Activated B cell treated with CpG ODN at 0.5 μM for 24 hours (primary cell): ENCODE measurements around the gene JRKL. TPM values are rescaled to one million over a fixed set of nuclear protein-coding genes. Genes with fewer than 3 reads are reported as not detected.

Experiments
- ATAC-seq: fragments of 200-7000 bp; cut with Tn5 transposase; one replicate; pipeline ENCODE4 v1.10.0; 2021; ENCODE audit warnings: low read depth, mild to moderate bottlenecking, moderate library complexity
- CTCF ChIA-PET: fragments of 350-600 bp; sonication (Branson Sonifier 250); formaldehyde crosslinking; loops from one replicate; lab custom pipeline; 2021; ENCODE audit warnings: antibody characterized with exemption; lab: Charles Lee
- POLR2A ChIA-PET: fragments of 350-600 bp; sonication (Branson Sonifier 250); formaldehyde crosslinking; loops from one replicate; lab custom pipeline; 2021; ENCODE audit warnings: antibody characterized with exemption; lab: Charles Lee
- DNase-seq: peaks from one replicate; pipeline ENCODE4 v3.0.0; 2022
- H3K27ac Mint-ChIP-seq: one replicate; pipeline ENCODE4 v1.8.0; 2020; ENCODE audit warnings: mixed read lengths
- H3K27me3 Mint-ChIP-seq: one replicate; pipeline ENCODE4 v1.8.0; 2021; ENCODE audit warnings: mixed read lengths
- H3K36me3 Mint-ChIP-seq: one replicate; pipeline ENCODE4 v1.8.0; 2021; ENCODE audit warnings: low read depth, mixed read lengths
- H3K4me1 Mint-ChIP-seq: one replicate; pipeline ENCODE4 v1.8.0; 2021; ENCODE audit warnings: mixed read lengths
- H3K4me3 Mint-ChIP-seq: one replicate; pipeline ENCODE4 v1.8.0; 2020; ENCODE audit warnings: mild to moderate bottlenecking, mixed read lengths
- H3K9me3 Mint-ChIP-seq: one replicate; pipeline ENCODE4 v1.8.0; 2020; ENCODE audit warnings: mixed read lengths
- intact Hi-C: fragments of 100-400 bp; cut with micrococcal nuclease; formaldehyde crosslinking; loops from one replicate; pipeline ENCODE4 v1.15.1; 2024
- total RNA-seq: library from RNA; stranded (reverse); gene quantifications from 2 replicates; pipeline ENCODE4 v1.2.3, GENCODE V29; 2022
- TF ChIP-seq, protein P1 (sequence below): fragments of 200-600 bp; IDR thresholded peaks from one replicate; pipeline ENCODE4 v1.8.0; 2022; ENCODE audit warnings: antibody characterized with exemption, mild to moderate bottlenecking

Gene JRKL
- total RNA-seq, 1 donor from 2014 or later = 9.8 TPM

DNA sequence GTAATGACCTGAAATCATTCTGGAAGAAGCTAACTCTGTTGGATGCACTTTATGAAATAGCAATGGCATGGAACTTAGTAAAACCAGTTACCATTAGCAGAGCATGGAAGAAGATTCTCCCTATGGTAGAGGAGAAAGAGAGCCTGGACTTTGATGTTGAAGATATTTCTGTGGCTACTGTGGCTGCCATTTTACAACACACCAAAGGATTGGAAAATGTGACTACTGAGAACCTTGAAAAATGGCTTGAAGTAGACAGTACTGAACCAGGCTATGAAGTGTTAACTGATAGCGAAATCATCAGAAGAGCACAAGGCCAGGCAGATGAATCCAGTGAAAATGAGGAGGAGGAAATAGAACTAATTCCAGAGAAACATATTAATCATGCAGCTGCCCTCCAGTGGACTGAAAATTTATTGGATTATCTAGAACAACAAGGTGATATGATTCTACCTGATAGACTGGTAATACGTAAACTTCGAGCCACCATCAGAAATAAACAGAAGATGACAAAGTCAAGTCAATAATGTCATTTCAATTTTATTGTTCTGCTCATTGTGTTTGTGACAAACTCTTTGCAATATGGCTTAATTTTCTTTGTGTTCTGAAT is 2.0 kb downstream of the JRKL start:
- peaks cover 29% of the 10 kb centered on the region for H3K36me3 Mint-ChIP-seq

DNA sequence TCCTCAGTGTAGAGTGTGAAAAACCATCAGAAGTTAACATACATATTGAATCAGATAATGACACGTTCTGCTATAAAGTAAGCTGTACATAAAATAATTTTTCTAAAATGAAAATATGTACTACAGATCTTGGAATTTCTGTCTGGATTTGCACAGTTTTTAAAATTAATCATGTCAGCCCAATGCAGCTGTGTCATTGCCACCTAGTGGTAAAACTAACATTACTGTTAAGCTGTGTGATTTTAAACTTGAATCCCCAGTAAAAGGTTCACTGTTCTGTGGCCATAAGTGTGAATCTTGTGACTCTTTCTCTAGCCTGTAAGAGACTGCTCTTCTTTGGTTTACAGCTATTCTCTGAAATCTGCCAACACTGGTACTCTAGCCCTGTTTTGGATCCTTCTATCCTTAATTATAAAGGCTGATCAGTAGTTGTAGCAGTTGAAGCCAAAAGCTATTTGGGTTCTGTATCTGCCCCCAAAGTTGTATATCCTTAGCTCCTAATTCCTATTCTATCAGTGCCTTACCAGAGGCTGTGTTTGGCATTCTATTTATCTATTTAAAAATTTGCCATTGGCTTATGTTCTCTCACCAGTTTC is 4.0 kb downstream of the JRKL start:
- Mint-ChIP-seq H3K4me1 (peaks cover 17% of the 10 kb centered on the region), H3K27ac (no peak overlapping the region), H3K27me3 (peaks cover 2% of the 10 kb centered on the region), H3K36me3 (peaks cover 19% of the 10 kb centered on the region), H3K9me3 (no peaks in the 10 kb centered on the region), H3K4me3 (no peak overlapping the region)
- intact Hi-C loops = loop anchor here (1.0 to 10.0 kb wide), 9 partner anchors 152 to 1899 kb away; partner anchors contain the start of genes ANKRD49, MRE11 and SRSF8
- DNase-seq (no peak), ATAC-seq (no peak)
- ChIA-PET CTCF (interaction anchor here (0.6 to 4.7 kb wide), 34 partner anchors 8 to 569 kb away, joined by 3 to 72 read pairs (median 4); partner anchors contain the start of gene MAML2), POLR2A (no interaction called here)
- TF ChIP-seq, protein P1, sequence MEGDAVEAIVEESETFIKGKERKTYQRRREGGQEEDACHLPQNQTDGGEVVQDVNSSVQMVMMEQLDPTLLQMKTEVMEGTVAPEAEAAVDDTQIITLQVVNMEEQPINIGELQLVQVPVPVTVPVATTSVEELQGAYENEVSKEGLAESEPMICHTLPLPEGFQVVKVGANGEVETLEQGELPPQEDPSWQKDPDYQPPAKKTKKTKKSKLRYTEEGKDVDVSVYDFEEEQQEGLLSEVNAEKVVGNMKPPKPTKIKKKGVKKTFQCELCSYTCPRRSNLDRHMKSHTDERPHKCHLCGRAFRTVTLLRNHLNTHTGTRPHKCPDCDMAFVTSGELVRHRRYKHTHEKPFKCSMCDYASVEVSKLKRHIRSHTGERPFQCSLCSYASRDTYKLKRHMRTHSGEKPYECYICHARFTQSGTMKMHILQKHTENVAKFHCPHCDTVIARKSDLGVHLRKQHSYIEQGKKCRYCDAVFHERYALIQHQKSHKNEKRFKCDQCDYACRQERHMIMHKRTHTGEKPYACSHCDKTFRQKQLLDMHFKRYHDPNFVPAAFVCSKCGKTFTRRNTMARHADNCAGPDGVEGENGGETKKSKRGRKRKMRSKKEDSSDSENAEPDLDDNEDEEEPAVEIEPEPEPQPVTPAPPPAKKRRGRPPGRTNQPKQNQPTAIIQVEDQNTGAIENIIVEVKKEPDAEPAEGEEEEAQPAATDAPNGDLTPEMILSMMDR = peak; percentile 89

More for the DNA sequence above, 2.0 kb downstream of the JRKL start:
- Mint-ChIP-seq H3K27ac (no peak overlapping the region), H3K27me3 (no peaks in the 10 kb centered on the region), H3K4me3 (no peak overlapping the region), H3K4me1 (peaks cover 33% of the 10 kb centered on the region), H3K9me3 (no peaks in the 10 kb centered on the region)
- ChIA-PET POLR2A (interaction anchor here (0.5 kb wide), 1 partner anchor 149 kb away, joined by 3 read pairs; no protein-coding TSS in a partner anchor), CTCF (interaction anchor here (2.7 to 4.7 kb wide), 2 partner anchors 49 to 555 kb away, joined by 20 to 72 read pairs; partner anchors contain the start of gene MAML2)
- DNase-seq (no peak), ATAC-seq (no peak)
- intact Hi-C loops = loop anchor here (2.0 to 10.0 kb wide), 4 partner anchors 150 to 1897 kb away; partner anchors contain the start of genes ANKRD49, MRE11 and SRSF8
- TF ChIP-seq, protein P1 = no peak

DNA sequence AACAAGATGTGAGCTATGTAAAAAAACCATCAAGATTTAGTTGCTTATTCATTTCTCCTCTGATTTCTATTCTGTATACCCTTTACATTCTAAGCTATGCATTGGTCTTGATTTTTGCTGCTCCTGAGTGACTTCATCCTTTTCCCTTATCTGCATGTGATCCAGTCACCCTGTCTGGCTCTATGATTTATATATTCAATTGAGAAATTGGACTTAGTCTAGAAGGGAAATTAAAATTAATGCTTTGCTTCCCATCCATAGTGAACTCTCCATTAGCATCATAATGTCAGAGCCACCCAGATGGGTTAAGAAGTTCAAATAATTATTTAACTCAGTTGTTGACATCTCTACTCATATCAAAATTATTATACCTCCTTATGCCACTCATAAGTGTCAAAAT is 5.0 kb downstream of the JRKL start:
- Mint-ChIP-seq H3K27ac (no peak overlapping the region), H3K4me3 (no peak overlapping the region), H3K9me3 (no peaks in the 10 kb centered on the region), H3K4me1 (peaks cover 16% of the 10 kb centered on the region), H3K36me3 (peaks cover 14% of the 10 kb centered on the region), H3K27me3 (peaks cover 2% of the 10 kb centered on the region)
- TF ChIP-seq, protein P1 = no peak
- ATAC-seq (no peak), DNase-seq (no peak)
- ChIA-PET CTCF (interaction anchor here (0.8 to 4.7 kb wide), 15 partner anchors 135 to 558 kb away, joined by 3 to 72 read pairs (median 8); no protein-coding TSS in a partner anchor), POLR2A (interaction anchor here (0.7 kb wide), 1 partner anchor 1484 kb away, joined by 3 read pairs; no protein-coding TSS in a partner anchor)
- intact Hi-C loops = loop anchor here (1.0 to 10.0 kb wide), 5 partner anchors 152 to 1900 kb away; partner anchors contain the start of genes ANKRD49, MRE11 and SRSF8

DNA sequence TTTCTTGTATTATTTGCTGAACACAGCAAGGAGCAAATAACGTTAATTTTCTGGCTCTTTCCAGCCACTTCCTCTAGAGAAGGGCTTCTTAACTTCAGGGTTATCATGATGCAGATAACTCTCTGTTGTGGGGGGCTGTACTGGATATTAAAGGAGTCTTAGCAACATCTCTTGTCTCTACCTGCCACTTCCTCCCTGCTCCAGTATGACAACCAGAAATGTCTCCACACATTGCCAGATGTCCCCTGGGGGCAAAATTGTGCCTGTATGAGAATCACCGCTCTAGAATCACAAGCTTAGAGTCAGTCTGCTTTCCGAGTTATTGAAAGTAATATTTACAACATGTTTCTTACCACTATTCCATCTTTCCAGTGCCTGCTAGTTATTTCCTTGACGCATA is 6.8 kb downstream of the JRKL start:
- H3K9me3 Mint-ChIP-seq = no peaks in the 10 kb centered on the region
- TF ChIP-seq, protein P1 = no peak
- H3K27ac Mint-ChIP-seq = no peak overlapping the region
- no peaks in the 10 kb centered on the region for H3K36me3 Mint-ChIP-seq
- intact Hi-C loops = loop anchor here (10.0 kb wide), 1 partner anchor 1902 kb away; the partner anchor contains the start of genes ANKRD49 and MRE11
- H3K27me3 Mint-ChIP-seq = peaks cover 2% of the 10 kb centered on the region
- DNase-seq (no peak), ATAC-seq (no peak)
- ChIA-PET POLR2A (no interaction called here), CTCF (interaction anchor here (0.8 to 1.0 kb wide), 2 partner anchors 305 to 560 kb away, joined by 3 to 4 read pairs; no protein-coding TSS in a partner anchor)
- peaks cover 4% of the 10 kb centered on the region for H3K4me1 Mint-ChIP-seq
- no peak overlapping the region for H3K4me3 Mint-ChIP-seq

DNA sequence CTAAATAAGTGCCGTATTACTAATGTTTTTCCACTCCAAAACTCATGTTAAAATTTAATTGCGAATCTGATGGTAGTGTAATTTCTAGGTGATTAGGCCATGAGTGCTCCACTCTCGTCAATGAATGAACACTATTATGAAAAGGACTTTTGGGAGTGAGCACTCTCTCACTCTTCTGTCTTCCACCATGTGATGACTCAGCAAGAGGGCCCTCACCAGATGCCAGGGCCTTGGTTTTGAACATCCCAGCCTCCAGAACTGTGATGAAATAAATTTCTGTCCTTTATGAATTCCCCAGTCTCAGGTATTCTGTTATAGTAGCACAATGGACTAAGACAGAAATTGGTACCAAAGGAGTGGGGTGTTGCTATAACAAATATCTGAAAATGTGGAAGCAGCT is 8.1 kb downstream of the JRKL start:
- Mint-ChIP-seq H3K27me3 (peaks cover 2% of the 10 kb centered on the region), H3K4me1 (no peaks in the 10 kb centered on the region), H3K4me3 (no peak overlapping the region), H3K36me3 (no peaks in the 10 kb centered on the region), H3K9me3 (no peaks in the 10 kb centered on the region), H3K27ac (no peak overlapping the region)
- CTCF ChIA-PET = no interaction called here
- POLR2A ChIA-PET = no interaction called here
- ATAC-seq = no peak
- TF ChIP-seq, protein P1 = no peak
- intact Hi-C loops = loop anchor here (10.0 kb wide), 1 partner anchor 1903 kb away; the partner anchor contains the start of genes ANKRD49 and MRE11
- no peak for DNase-seq
